Body of pancreas (tissue), 4 donors: ENCODE results near the gene SUMO4.

ENCODE experiments used
- CTCF ChIP-seq, 7 experiments: fragments of 450-650 bp in 4 of 7; fragments of 200-600 bp in 3 of 7; sonication (generic) in 3 of 7; IDR thresholded peaks; one replicate each; pipeline ENCODE4 v1.5.1; 2016 to 2019; ENCODE audit warnings: antibody characterized with exemption in 7 of 7
- POLR2A ChIP-seq, 3 donors: fragments of 450-650 bp; IDR thresholded peaks; one replicate each; pipeline ENCODE4 v1.6.1; 2016; ENCODE audit warnings: antibody characterized with exemption in 3 of 3, mild to moderate bottlenecking in 2 of 3

GRCh38 chr6:149354009-149354408, 46.1 kb upstream of the SUMO4 start:
- no peak for TF ChIP-seq CTCF (IDR thresholded peaks at IDR 0.05)
- TF ChIP-seq POLR2A (IDR thresholded peaks at IDR 0.05), result no peak
